ENCODE measurements around the gene SLC38A2. TPM values are rescaled to one million over a fixed set of nuclear protein-coding genes. Genes with fewer than 3 reads are reported as not detected.
A peak's percentile ranks its signal among the peaks of the same experiment; 100 is the strongest.
"Not testable (repeated sequence)": the region's sequence is repeated elsewhere in the genome, so short reads cannot be mapped to it uniquely, and the experiment has no call there.

The SLC38A2 gene
- total RNA-seq, 1 donor = 1,020 TPM

GRCh38 chr12:46342562-46343033 is 30.0 kb downstream of the SLC38A2 start:
- H3K79me2 ChIP-seq (ENCODE audit: insufficient read depth, low read length) = no peaks in the 10 kb centered on the region
- H3K36me3 ChIP-seq (ENCODE audit: insufficient read depth, low read length) = no peaks in the 10 kb centered on the region
- peaks cover 8% of the 10 kb centered on the region for H3K4me1 ChIP-seq (ENCODE audit: insufficient read depth, low read length)
- H3K4me2 ChIP-seq (ENCODE audit: insufficient read depth, low read length) = no peak overlapping the region
- no peak overlapping the region for H2AFZ ChIP-seq (ENCODE audit: low read length)
- no peak overlapping the region for H3K4me3 ChIP-seq (ENCODE audit: insufficient read depth, low read length)
- H3K27ac ChIP-seq (ENCODE audit: low read depth, low read length) = no peak overlapping the region
- TF ChIP-seq CTCF (IDR thresholded peaks at IDR 0.05; ENCODE audit: extremely low read depth, low read depth, low read length) = peak; percentile 43
- no peaks in the 10 kb centered on the region for H3K9me3 ChIP-seq (ENCODE audit: low read depth, low read length)
- H4K20me1 ChIP-seq (ENCODE audit: insufficient read depth, low read length) = no peaks in the 10 kb centered on the region
- no peak for DNase-seq (ENCODE audit: insufficient read length, low spot score, missing footprints)
- H3K27me3 ChIP-seq (ENCODE audit: insufficient read depth, low read length) = no peaks in the 10 kb centered on the region

- Histone ChIP-seq H3K27me3 (ENCODE audit: insufficient read depth, low read length) (no peaks in the 10 kb centered on the region), H3K27ac (ENCODE audit: low read depth, low read length) (no peak overlapping the region), H3K9me3 (ENCODE audit: low read depth, low read length) (no peaks in the 10 kb centered on the region), H3K36me3 (ENCODE audit: insufficient read depth, low read length) (no peaks in the 10 kb centered on the region), H2AFZ (ENCODE audit: low read length) (no peak overlapping the region), H3K4me1 (ENCODE audit: insufficient read depth, low read length) (peaks cover 8% of the 10 kb centered on the region), H3K4me2 (ENCODE audit: insufficient read depth, low read length) (no peak overlapping the region), H3K79me2 (ENCODE audit: insufficient read depth, low read length) (no peaks in the 10 kb centered on the region), H3K4me3 (ENCODE audit: insufficient read depth, low read length) (no peak overlapping the region), H4K20me1 (ENCODE audit: insufficient read depth, low read length) (no peaks in the 10 kb centered on the region)
- DNase-seq (ENCODE audit: insufficient read length, low spot score, missing footprints) = no peak
- TF ChIP-seq CTCF (IDR thresholded peaks at IDR 0.05; ENCODE audit: extremely low read depth, low read depth, low read length) = no peak
These were observed 33.5 kb downstream of the SLC38A2 start for GRCh38 chr12:46339051-46339450.

- Histone ChIP-seq H3K36me3 (ENCODE audit: insufficient read depth, low read length) (no peaks in the 10 kb centered on the region), H3K27me3 (ENCODE audit: insufficient read depth, low read length) (peaks cover 4% of the 10 kb centered on the region), H2AFZ (ENCODE audit: low read length) (no peak overlapping the region), H3K27ac (ENCODE audit: low read depth, low read length) (no peak overlapping the region), H4K20me1 (ENCODE audit: insufficient read depth, low read length) (no peaks in the 10 kb centered on the region), H3K4me2 (ENCODE audit: insufficient read depth, low read length) (no peak overlapping the region), H3K4me3 (ENCODE audit: insufficient read depth, low read length) (no peak overlapping the region), H3K4me1 (ENCODE audit: insufficient read depth, low read length) (peaks cover 5% of the 10 kb centered on the region), H3K9me3 (ENCODE audit: low read depth, low read length) (peaks cover 4% of the 10 kb centered on the region), H3K79me2 (ENCODE audit: insufficient read depth, low read length) (no peaks in the 10 kb centered on the region)
- DNase-seq (ENCODE audit: insufficient read length, low spot score, missing footprints) = peak; percentile 13
- no peak for TF ChIP-seq CTCF (IDR thresholded peaks at IDR 0.05; ENCODE audit: extremely low read depth, low read depth, low read length)
These were observed 40.3 kb downstream of the SLC38A2 start for GRCh38 chr12:46332260-46332659.

DNA sequence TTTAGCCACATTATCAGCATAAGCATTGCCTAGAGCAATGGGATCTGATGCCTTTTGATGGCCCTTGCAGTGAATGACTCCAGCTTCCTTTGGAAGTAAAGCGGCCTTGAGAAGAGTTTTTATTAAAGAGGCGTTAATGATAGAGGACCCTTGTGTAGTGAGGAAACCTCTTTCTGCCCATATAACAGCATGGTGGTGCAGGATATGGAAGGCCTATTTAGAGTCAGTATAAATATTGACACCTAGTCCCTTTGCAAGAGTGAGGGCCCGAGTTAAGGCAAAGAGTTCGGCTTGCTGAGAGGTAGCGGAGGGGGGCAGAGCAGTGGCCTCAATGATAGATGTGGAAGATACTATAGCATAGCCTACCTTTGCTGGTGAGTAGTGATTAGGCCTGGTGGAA is 47.5 kb downstream of the SLC38A2 start:
- H4K20me1 ChIP-seq (ENCODE audit: insufficient read depth, low read length); H3K79me2 ChIP-seq (ENCODE audit: insufficient read depth, low read length); DNase-seq (ENCODE audit: insufficient read length, low spot score, missing footprints); H2AFZ ChIP-seq (ENCODE audit: low read length); H3K9me3 ChIP-seq (ENCODE audit: low read depth, low read length); H3K27ac ChIP-seq (ENCODE audit: low read depth, low read length); H3K27me3 ChIP-seq (ENCODE audit: insufficient read depth, low read length); H3K4me3 ChIP-seq (ENCODE audit: insufficient read depth, low read length); H3K4me2 ChIP-seq (ENCODE audit: insufficient read depth, low read length); H3K36me3 ChIP-seq (ENCODE audit: insufficient read depth, low read length); H3K4me1 ChIP-seq (ENCODE audit: insufficient read depth, low read length): not testable (repeated sequence)
